GM18505 (cell line): ENCODE results near the gene DNAJC11.
"Not testable (repeated sequence)": the region's sequence is repeated elsewhere in the genome, so short reads cannot be mapped to it uniquely, and the experiment has no call there.

Source experiments
- ATAC-seq: cut with Tn5 transposase; IDR thresholded peaks from one replicate; pipeline ENCODE4 v1.9.1; 2021; ENCODE audit not compliant: unreplicated experiment
- POLR2A ChIP-seq: IDR thresholded peaks from 4 replicates; pipeline ENCODE4 v1.6.1; 2011; ENCODE audit warnings: borderline replicate concordance; ENCODE audit not compliant: insufficient read depth, insufficient read length; ENCODE audit errors: extremely low read depth

DNAJC11 gene

DNA sequence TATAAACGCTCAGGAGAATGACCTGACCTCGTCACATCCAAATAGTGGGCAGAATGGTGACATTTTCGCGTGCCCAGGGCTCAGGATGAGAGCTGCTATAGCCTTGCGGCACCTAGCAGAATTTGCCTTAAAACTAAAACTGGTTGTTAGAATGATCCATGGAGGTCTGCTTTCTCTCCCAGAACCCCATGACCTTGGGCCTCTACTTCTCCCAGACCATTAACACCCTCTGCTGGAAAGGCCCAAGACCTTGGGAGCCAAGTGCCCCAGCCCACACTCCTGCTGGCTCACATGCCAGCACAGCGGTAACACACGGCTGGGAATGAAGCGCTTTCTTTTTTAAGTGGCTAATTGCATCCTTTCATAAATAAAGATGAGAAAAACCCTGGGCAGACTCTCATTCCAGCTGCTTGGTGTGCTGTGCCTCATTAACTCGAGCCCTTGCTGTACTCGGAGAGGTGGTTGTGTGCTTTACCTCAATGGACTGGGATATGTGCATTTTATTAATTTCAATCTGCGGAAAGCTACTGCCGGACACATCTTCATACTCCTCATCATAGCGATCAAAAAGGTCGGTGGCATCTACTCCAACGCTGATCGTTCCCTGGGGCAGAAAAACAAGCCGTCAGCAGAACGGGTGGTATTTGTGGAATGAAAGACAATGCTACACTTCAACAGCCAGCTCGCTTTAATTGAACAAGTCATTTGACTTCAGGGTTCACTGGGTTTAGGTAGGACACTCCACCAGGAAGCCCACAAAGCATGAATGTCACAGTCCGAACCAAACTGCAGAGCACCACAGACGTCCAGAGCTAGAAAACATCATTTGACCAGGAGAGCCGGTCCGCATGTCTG, 48.0 kb downstream of the DNAJC11 start:
- TF ChIP-seq POLR2A: no peak
- ATAC-seq: no peak

DNA sequence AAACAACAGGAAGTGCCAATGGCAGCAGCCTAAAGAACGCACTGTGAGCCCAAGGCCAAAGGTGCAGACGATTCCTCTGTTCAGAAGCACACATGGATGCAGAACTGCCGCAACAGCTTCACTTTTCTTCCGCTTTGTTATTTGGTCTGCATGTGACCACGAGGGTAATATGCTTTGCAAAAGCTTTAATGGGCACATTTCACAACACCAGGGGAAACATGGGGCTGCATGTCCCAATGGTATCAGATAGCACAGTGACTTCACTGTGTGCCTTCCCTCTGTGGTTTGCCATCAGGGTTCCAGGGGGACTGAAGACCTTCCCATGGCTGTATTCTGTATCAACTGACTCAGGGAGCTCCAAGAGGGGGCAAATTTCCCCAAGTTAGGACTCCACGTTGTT, 48.6 kb downstream of the DNAJC11 start:
- TF ChIP-seq POLR2A: no peak
- no peak for ATAC-seq

DNA sequence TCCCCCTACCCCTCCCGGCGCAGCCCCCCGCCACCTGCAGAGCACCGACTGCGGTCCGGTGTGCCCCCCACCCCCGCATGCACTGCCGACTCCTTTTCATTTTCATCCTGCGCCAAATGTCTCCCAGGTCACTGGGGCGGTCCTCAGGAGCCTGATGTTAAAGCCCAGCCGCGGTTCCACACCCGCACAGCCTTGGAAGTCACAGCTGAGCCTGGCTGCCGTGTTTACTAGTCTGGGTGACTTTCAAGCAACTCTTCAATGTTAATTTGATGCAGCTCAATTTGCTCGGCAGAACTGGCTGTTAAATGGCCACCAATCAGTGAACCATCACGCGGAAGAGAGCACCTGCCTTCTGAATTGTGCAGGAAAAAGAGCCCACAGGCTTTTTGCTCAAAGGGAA, 49.7 kb downstream of the DNAJC11 start:
- no peak for TF ChIP-seq POLR2A
- ATAC-seq: no peak

DNA sequence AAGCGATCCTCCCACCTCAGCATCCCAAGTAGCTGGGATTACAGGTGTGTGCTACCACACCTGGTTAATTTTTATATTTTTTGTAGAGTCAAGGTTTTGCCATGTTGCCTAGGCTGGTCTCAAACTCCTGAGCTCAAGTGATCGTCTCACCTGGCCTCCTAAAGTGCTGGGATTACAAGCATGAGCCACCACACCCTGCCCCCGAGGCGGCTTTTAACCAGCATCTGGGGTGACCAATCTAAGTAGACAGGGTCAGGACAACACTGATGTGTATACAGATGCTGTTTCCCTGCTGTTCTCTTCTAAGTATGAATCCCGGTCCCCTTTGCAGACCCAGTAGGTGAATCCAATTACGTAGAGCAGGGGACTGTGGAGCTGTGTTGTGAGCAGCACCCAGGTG, 53.1 kb downstream of the DNAJC11 start:
- no peak for ATAC-seq
- no peak for TF ChIP-seq POLR2A

DNA sequence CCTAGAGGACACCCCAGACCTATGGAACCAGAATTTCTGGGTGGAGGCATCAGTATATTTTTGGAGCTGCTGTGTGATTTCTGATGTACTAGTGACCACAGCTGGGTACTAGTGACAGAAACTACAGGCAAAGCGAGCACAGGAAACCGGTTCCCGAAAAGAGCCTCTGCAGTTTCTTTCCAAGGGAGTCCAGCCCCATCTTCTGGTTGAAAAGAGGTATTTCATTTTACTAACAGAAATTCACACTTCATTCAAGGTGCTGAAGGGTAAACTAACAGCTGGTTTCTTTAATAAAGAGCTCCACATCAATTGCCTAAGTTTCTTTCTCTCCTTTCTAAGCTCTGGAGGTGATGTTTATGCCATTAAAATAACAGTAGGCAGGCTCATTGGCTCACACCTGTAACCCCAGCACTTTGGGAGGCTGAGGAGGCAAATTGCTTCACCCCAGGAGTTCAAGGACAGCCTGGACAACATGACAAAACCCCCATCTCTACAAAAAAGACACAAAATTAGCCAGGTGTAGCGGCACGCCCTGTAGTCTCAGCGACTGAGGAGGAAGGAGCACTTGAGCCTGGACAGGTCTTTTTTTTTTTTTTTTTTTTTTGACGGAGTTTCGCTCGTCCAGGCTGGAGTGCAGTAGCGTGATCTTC, 55.0 kb downstream of the DNAJC11 start:
- no peak for ATAC-seq
- no peak for TF ChIP-seq POLR2A

DNA sequence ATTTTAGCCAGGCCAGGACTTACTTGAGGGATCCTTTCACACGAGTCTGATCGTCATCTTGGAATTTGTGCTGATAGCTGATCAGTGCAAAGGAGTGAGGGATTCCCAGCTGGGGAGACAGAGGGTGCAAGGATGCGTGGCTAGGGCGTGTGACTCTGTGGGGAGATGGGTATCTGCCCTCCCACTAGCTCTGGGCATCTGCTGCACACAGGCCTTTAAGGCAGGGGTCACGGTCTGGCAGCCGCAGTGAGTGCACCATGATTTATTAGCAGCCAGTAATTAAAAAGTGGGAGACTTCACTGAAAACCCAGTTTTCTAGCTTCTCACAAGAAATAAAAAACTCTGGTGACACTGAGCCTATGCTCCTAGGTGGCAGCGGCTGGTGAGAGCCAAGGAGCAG, 56.6 kb downstream of the DNAJC11 start:
- TF ChIP-seq POLR2A: no peak
- no peak for ATAC-seq

DNA sequence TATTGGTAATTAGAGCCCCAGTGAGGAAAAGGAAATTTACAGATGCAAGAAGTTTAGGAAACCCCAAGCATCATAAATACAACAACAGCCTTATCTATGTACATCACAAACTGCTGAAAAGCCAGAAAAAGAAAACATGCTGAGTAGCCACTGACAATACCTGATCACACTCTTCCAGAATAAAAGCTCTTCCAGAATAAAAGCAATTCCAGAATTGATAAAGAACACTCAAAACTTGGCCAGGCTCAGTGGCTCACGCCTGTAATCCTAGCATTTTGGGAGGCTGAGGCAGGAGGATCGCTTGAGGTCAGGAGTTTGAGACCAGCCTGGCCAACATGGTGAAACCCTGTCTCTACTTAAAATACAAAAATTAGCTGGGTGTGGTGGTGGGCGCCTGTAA, 60.7 kb downstream of the DNAJC11 start:
- ATAC-seq: not testable (repeated sequence)

DNA sequence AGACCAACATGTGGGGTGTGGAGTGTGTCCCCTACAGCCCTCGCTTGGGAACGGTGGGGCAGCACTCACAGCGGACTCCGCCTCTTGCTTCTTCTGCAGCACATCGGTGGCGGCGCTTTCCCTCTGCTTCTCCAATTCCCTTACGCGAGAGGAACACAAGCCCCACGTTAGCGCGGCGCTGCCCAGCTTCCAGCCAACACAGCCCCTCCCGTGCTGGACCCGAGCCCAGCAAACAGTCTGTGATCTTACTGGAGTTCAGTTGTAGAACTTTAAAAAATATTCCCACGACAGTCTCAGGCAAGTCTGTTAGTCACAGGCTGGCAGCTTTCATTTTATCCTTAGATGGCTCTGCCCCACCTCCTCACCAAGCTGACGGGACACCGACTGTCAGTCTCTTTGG, 63.4 kb downstream of the DNAJC11 start:
- no peak for TF ChIP-seq POLR2A
- ATAC-seq: no peak

DNA sequence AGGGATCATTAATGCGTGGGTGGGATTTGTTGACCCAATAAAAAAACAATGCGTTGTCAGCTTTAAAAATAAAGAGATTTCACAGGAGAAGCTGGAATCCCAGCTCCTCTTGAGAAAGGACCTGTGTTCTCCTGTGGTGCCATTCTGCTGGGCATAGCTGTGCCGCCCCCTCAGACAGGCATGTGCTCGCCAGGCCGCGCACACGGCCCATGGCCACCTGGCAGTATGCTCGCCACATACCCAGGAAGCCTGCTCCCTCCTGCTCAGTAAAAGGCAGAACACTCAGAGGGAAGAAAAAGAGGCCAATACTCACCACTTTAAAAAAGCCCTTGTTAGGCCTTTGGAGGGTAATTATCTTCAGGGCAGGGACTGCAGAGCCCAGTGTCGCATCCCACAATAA, 63.8 kb downstream of the DNAJC11 start:
- TF ChIP-seq POLR2A: no peak
- ATAC-seq: no peak

DNA sequence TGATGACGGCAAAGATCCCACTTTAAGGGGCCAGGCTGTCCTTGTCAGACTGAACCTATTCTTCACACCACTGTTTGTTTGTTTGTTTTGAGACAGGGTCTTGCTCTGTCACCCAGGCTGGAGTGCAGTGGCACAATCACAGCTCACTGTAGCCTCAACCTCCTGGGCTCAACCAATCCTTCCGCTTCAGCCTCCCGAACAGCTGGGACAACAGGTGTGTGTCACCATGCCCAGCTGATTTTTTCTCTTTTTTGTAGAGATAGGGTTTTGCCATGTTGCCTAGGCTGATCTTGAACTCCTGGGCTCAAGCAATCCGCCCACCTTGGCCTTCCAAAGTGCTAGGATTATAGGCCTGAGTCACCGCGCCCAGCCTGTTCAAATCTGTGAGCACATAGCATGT, 64.8 kb downstream of the DNAJC11 start:
- not testable (repeated sequence) for ATAC-seq

DNA sequence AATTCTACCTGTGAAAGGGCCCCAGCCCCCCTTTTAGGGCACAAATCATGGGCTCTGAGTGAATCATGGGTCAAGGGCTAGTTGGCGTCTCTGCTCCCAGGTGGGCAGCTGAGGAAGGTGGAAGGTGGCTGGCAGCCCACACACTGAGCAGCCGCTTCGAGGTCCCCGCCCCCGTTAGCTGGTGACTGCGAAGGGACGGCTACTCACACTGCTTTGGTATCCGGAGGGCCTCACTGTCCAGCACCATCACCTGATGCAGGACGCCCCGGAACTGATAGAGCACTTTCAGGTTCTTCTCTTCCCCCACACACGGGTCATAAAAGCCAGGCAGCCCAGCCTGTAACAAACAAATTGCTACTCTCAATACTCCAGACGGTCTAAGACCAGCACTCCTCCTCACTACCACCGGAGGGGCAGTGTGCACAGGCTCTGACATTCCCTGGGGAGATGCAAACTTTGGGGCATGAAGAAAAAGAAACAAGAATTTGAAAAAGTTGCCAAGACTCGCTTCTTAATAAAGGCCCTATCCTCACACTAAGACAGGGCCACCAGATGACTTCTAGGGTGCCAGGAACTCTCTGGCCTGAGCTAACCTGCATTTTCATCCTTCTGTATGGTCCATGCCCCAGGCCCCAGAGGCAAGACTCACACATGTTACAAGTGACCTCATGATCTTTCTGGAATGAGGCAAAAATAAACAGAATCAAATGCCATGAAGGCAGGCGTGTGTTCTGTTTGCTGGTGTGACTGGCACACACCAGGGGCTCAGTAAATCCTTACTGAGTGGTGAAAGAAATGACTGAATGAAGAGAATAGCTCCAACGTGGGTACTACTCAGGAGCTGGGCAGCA, 65.5 kb downstream of the DNAJC11 start:
- no peak for TF ChIP-seq POLR2A
- no peak for ATAC-seq

DNA sequence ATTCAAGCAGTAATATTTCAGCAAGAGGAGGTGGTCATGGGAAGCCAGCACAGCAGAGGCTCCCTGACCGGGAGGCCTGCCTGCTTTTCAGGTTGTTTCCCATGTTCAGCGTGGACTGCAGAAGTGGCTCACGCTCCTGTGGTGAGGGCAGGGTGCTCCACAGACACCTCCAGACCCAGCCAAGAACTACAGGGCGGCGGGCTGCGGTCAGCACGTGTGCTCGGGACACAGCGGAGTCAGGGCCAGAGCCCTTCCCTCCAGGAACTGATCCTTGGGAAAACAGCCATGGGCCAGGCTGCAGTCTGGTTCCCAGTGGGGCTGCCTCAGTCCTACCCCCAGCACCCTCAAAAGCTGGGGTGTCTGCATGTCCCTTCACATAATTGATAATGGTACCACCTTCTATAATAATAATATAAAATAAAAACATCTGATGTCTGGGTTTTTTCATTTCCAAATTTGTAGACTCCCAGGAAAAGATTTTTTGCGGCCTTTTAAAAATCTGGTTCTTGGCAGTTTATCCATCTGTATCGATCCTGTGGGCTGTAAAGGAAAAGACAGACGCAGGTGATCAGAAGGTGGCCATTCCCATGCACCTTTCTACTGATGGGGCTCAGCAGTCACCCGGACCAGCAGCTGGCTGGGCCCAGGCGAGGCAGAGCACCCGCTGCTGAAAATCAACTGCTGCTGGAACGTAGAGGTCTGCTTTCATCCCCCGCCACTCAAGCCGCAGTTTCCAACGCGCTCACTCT, 66.3 kb downstream of the DNAJC11 start:
- no peak for TF ChIP-seq POLR2A
- ATAC-seq: no peak

DNA sequence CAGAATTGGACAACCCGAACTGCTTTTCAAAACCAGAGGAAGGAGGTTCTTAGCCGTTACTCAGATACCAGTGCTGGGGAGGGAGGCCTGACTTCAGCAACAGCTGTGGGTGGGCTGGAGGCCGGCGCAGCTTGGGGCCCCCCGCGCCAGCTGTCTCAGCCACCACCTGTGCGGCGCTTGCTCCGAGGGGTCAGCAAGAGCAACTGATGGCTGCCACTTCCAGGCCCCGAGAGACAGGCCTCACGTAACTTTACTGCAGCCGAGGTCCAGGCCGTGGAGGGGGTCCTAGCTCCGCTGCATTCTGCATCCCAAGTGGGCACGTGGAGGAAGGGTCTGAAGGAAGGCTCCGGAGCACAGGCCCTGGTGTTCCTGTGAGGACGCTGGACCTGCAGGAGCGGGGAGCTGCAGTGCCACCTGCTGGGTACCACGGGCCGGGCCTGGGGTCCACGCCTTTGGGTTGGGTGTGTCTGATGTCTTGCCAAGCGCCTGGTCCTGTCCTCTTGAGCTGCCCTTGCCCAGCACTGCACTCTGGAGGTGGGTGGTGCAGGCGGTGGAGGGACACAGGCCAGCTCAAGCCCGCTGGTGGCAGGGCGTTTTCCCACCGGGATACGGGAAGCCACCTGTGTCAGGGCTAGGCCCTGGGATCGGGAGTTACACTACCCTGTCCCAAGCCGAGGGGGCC, 67.1 kb downstream of the DNAJC11 start:
- ATAC-seq: no peak
- no peak for TF ChIP-seq POLR2A
